ENCODE measurements around the gene RNASE9. TPM values are rescaled to one million over a fixed set of nuclear protein-coding genes. Genes with fewer than 3 reads are reported as not detected.
A peak's percentile ranks its signal among the peaks of the same experiment; 100 is the strongest.

Gene RNASE9
- not detected in 2 replicates for polyA plus RNA-seq (2011; rRNA removed)
- not detected in 2 replicates for polyA minus RNA-seq (2011; rRNA and poly(A)+ RNA removed)

- TF ChIP-seq CTCF (IDR thresholded peaks at IDR 0.05; ENCODE audit: low read depth, low read length) = no peak
- Histone ChIP-seq H3K27ac (ENCODE audit: low read depth, low read length) (no peak within 1 kb of the TSS), H3K4me3 (ENCODE audit: low read depth, low read length) (no peak within 1 kb of the TSS), H3K27me3 (ENCODE audit: control insufficient read depth, insufficient read depth, low read length) (peaks cover 2% of the 10 kb centered on the region), H3K9me3 (ENCODE audit: control insufficient read depth, insufficient read depth, low read length) (no peaks in the 10 kb centered on the region)
- CTCF ChIA-PET = no interaction called here
- DNase-seq (ENCODE audit: low read depth, low spot score) = no peak
- POLR2A ChIA-PET = no interaction called here
These were observed at the start of gene RNASE9 for GRCh38 chr14:20560961-20561360. Gene RNASE9, minus strand, starts transcription at chr14:20561047.

GRCh38 chr14:20610002-20610765 is 49.3 kb upstream of the RNASE9 start:
- no peaks in the 10 kb centered on the region for H3K9me3 ChIP-seq (ENCODE audit: control insufficient read depth, insufficient read depth, low read length)
- peak; percentile 48 for DNase-seq (ENCODE audit: low read depth, low spot score)
- no peak overlapping the region for H3K27ac ChIP-seq (ENCODE audit: low read depth, low read length)
- H3K27me3 ChIP-seq (ENCODE audit: control insufficient read depth, insufficient read depth, low read length) = no peaks in the 10 kb centered on the region
- CTCF ChIA-PET = interaction anchor here (0.6 to 7.9 kb wide), 20 partner anchors 21 to 361 kb away, joined by 3 to 71 read pairs (median 4); partner anchors contain the start of genes CCNB1IP1, PARP2 and TEP1
- POLR2A ChIA-PET = interaction anchor here (0.8 kb wide), 1 partner anchor 267 kb away, joined by 4 read pairs; the partner anchor contains the start of gene PARP2
- peak overlapping the region; percentile 82 for H3K4me3 ChIP-seq (ENCODE audit: low read depth, low read length)
- TF ChIP-seq CTCF (IDR thresholded peaks at IDR 0.05; ENCODE audit: low read depth, low read length) = no peak; the same call in 1 of the 2 replicates

GRCh38 chr14:20609215-20610001 is 48.6 kb upstream of the RNASE9 start:
- ChIA-PET POLR2A (interaction anchor here (0.8 kb wide), 1 partner anchor 266 kb away, joined by 3 read pairs; no protein-coding TSS in a partner anchor), CTCF (interaction anchor here (0.6 to 7.9 kb wide), 25 partner anchors 9 to 362 kb away, joined by 3 to 71 read pairs (median 4); partner anchors contain the start of genes CCNB1IP1, PARP2, PIP4P1 and TEP1)
- Histone ChIP-seq H3K27ac (ENCODE audit: low read depth, low read length) (no peak overlapping the region), H3K9me3 (ENCODE audit: control insufficient read depth, insufficient read depth, low read length) (no peaks in the 10 kb centered on the region), H3K4me3 (ENCODE audit: low read depth, low read length) (peak overlapping the region; percentile 82), H3K27me3 (ENCODE audit: control insufficient read depth, insufficient read depth, low read length) (no peaks in the 10 kb centered on the region)
- peak; percentile 94 for TF ChIP-seq CTCF (IDR thresholded peaks at IDR 0.05; ENCODE audit: low read depth, low read length)
- DNase-seq (ENCODE audit: low read depth, low spot score) = peak; percentile 78

- POLR2A ChIA-PET = interaction anchor here (0.8 kb wide), 1 partner anchor 266 kb away, joined by 3 read pairs; no protein-coding TSS in a partner anchor
- Histone ChIP-seq H3K27me3 (ENCODE audit: control insufficient read depth, insufficient read depth, low read length) (no peaks in the 10 kb centered on the region), H3K4me3 (ENCODE audit: low read depth, low read length) (no peak overlapping the region), H3K9me3 (ENCODE audit: control insufficient read depth, insufficient read depth, low read length) (no peaks in the 10 kb centered on the region), H3K27ac (ENCODE audit: low read depth, low read length) (no peak overlapping the region)
- no peak for TF ChIP-seq CTCF (IDR thresholded peaks at IDR 0.05; ENCODE audit: low read depth, low read length)
- CTCF ChIA-PET = interaction anchor here (0.6 to 7.9 kb wide), 18 partner anchors 9 to 1039 kb away, joined by 3 to 71 read pairs (median 5); partner anchors contain the start of genes CCNB1IP1, PARP2, PIP4P1 and TEP1
- DNase-seq (ENCODE audit: low read depth, low spot score) = no peak
These were observed 47.7 kb upstream of the RNASE9 start for GRCh38 chr14:20608383-20609110.
